H1 (cell line): ENCODE measurements around the gene ZBED4. TPM values are rescaled to one million over a fixed set of nuclear protein-coding genes. Genes with fewer than 3 reads are reported as not detected.

Experiments used
- CTCF ChIA-PET: fragments of 300-600 bp; sonication (Branson Sonifier 250); formaldehyde crosslinking; loops from one replicate; lab custom pipeline; 2021; ENCODE audit not compliant: partially characterized antibody; lab: Charles Lee
- POLR2A ChIA-PET: fragments of 300-600 bp; sonication (Branson Sonifier 250); formaldehyde crosslinking; loops from one replicate; lab custom pipeline; 2021; ENCODE audit warnings: inconsistent platforms; ENCODE audit not compliant: partially characterized antibody; lab: Charles Lee
- DNase-seq, 2 experiments: peaks; one replicate each; pipeline versions ENCODE4 v3.0.0 to v3.0.0-alpha.2; 2010 to 2022; ENCODE audit warnings: low spot score in 2 of 2, low read depth in 1 of 2, mixed read lengths in 1 of 2
- FAIRE-seq: peaks from 2 replicates; lab custom pipeline; 2011; peaks lifted over from hg19 to GRCh38; lab: Jason Lieb, UNC
- H2AFZ ChIP-seq: 2 replicates; pipeline ENCODE4 v1.8.1; 2012; ENCODE audit warnings: low read length, inconsistent platforms
- H2AK5ac ChIP-seq: 2 replicates; pipeline ENCODE4 v1.6.1; 2013; ENCODE audit warnings: low read depth, low read length
- H2BK120ac ChIP-seq: replicated peaks from 2 replicates; pipeline ENCODE3; 2013; ENCODE audit warnings: low read depth, low read length, inconsistent platforms
- H2BK12ac ChIP-seq: 2 replicates; pipeline ENCODE4 v1.6.1; 2013; ENCODE audit warnings: low read depth, low read length
- H2BK15ac ChIP-seq: 2 replicates; pipeline ENCODE4 v1.6.1; 2013; ENCODE audit warnings: low read length
- H2BK20ac ChIP-seq: 2 replicates; pipeline ENCODE4 v1.6.1; 2013; ENCODE audit warnings: low read length
- H2BK5ac ChIP-seq: 2 replicates; pipeline ENCODE4 v1.6.1; 2013; ENCODE audit warnings: low read depth, low read length
- H3K14ac ChIP-seq: 2 replicates; pipeline ENCODE4 v1.6.1; 2013; ENCODE audit warnings: inconsistent platforms; ENCODE audit not compliant: insufficient read length
- H3K18ac ChIP-seq: 2 replicates; pipeline ENCODE4 v1.6.1; 2013; ENCODE audit warnings: low read length; ENCODE audit errors: extremely low read depth
- H3K23ac ChIP-seq: 2 replicates; pipeline ENCODE4 v1.6.1; 2013; ENCODE audit warnings: inconsistent platforms; ENCODE audit not compliant: insufficient read length
- H3K23me2 ChIP-seq: 2 replicates; pipeline ENCODE4 v1.6.1; 2013; ENCODE audit warnings: low read depth, low read length
- H3K27ac ChIP-seq: 2 replicates; pipeline ENCODE4 v1.6.1; 2011; ENCODE audit warnings: low read depth, low read length, inconsistent platforms
- H3K27me3 ChIP-seq, 4 experiments: replicated peaks in 1 of 4; 1 replicate in 1 of 4; 2 replicates in 3 of 4; pipeline versions ENCODE4 v1.6.1 to v1.8.1; 2011 to 2013; ENCODE audit warnings: low read length in 3 of 4, mild to moderate bottlenecking in 3 of 4, inconsistent platforms in 2 of 4, mixed read lengths in 2 of 4, moderate library complexity in 1 of 4; ENCODE audit not compliant: control insufficient read depth in 3 of 4, insufficient read depth in 3 of 4; ENCODE audit errors: extremely low read depth in 1 of 4
- H3K36me3 ChIP-seq, 4 experiments: 2 replicates each; pipeline versions ENCODE4 v1.6.1 to v1.8.1; 2011 to 2013; ENCODE audit warnings: mild to moderate bottlenecking in 4 of 4, low read length in 3 of 4, moderate library complexity in 2 of 4, control low read depth in 1 of 4, inconsistent platforms in 1 of 4; ENCODE audit not compliant: insufficient read depth in 4 of 4, control insufficient read depth in 2 of 4
- H3K4ac ChIP-seq: replicated peaks from 2 replicates; pipeline ENCODE3; 2013; ENCODE audit warnings: low read length, low read depth, mixed read lengths, inconsistent platforms; ENCODE audit not compliant: insufficient read length
- H3K4me1 ChIP-seq, 4 experiments: replicated peaks in 1 of 4; 1 replicate in 1 of 4; 2 replicates in 3 of 4; pipeline versions ENCODE4 v1.6.1 to v1.8.1; 2011 to 2013; ENCODE audit warnings: low read length in 3 of 4, inconsistent platforms in 2 of 4, mixed read lengths in 1 of 4; ENCODE audit not compliant: insufficient read depth in 4 of 4, control insufficient read depth in 3 of 4
- H3K4me2 ChIP-seq, 2 experiments: 2 replicates each; pipeline versions ENCODE4 v1.6.1 to v1.8.1; 2011 to 2013; ENCODE audit warnings: low read depth in 2 of 2, low read length in 2 of 2, control low read depth in 1 of 2, inconsistent platforms in 1 of 2, mild to moderate bottlenecking in 1 of 2; ENCODE audit not compliant: insufficient read depth in 1 of 2
- H3K4me3 ChIP-seq, 4 experiments: fragments of 200-600, 300-600 bp in 1 of 4; sonication (generic), shearing (Covaris generic), sonication (Bioruptor Twin) in 1 of 4; 2 replicates each; pipeline versions ENCODE4 v1.5.1 to v1.8.1; 2011 to 2016; ENCODE audit warnings: low read length in 4 of 4, low read depth in 3 of 4, control low read depth in 2 of 4, inconsistent platforms in 2 of 4, mild to moderate bottlenecking in 2 of 4, mixed read lengths in 1 of 4, moderate library complexity in 1 of 4; ENCODE audit not compliant: insufficient read depth in 2 of 4; ENCODE audit errors: extremely low read depth in 1 of 4
- H3K56ac ChIP-seq: replicated peaks from 2 replicates; pipeline ENCODE3; 2013; ENCODE audit warnings: low read depth, mild to moderate bottlenecking, mixed read lengths, low read length, inconsistent platforms; ENCODE audit not compliant: insufficient read length
- H3K79me1 ChIP-seq: 2 replicates; pipeline ENCODE4 v1.6.1; 2013; ENCODE audit warnings: low read depth, low read length, control low read depth
- H3K79me2 ChIP-seq, 2 experiments: 2 replicates each; pipeline versions ENCODE4 v1.6.1 to v1.8.1; 2012 to 2013; ENCODE audit warnings: low read length in 2 of 2, mild to moderate bottlenecking in 2 of 2, inconsistent platforms in 1 of 2; ENCODE audit not compliant: insufficient read depth in 2 of 2, control insufficient read depth in 1 of 2
- H3K9ac ChIP-seq, 4 experiments: replicated peaks in 1 of 4; 1 replicate in 1 of 4; 2 replicates in 3 of 4; pipeline versions ENCODE4 v1.6.1 to v1.8.1; 2011 to 2013; ENCODE audit warnings: low read depth in 3 of 4, low read length in 3 of 4, control low read depth in 2 of 4, mild to moderate bottlenecking in 2 of 4, moderate library complexity in 2 of 4, inconsistent platforms in 1 of 4; ENCODE audit errors: extremely low read depth in 1 of 4
- H3K9me3 ChIP-seq, 2 experiments: 2 replicates each; pipeline versions ENCODE4 v1.6.1 to v1.8.1; 2012 to 2013; ENCODE audit warnings: mild to moderate bottlenecking in 2 of 2, moderate library complexity in 2 of 2, control low read depth in 1 of 2, inconsistent platforms in 1 of 2, low read depth in 1 of 2, low read length in 1 of 2, mixed read lengths in 1 of 2; ENCODE audit not compliant: insufficient read depth in 2 of 2
- H4K20me1 ChIP-seq, 2 experiments: replicated peaks in 1 of 2; 2 replicates each; pipeline versions ENCODE3 to v1.8.1; 2011 to 2013; ENCODE audit warnings: inconsistent platforms in 2 of 2, low read length in 2 of 2, mild to moderate bottlenecking in 1 of 2; ENCODE audit not compliant: insufficient read depth in 2 of 2, control insufficient read depth in 1 of 2
- H4K5ac ChIP-seq: 2 replicates; pipeline ENCODE4 v1.6.1; 2013; ENCODE audit warnings: low read length, low read depth, mixed read lengths, inconsistent platforms; ENCODE audit not compliant: insufficient read length
- H4K8ac ChIP-seq: 2 replicates; pipeline ENCODE4 v1.8.0; 2013; ENCODE audit warnings: mild to moderate bottlenecking, moderate library complexity, low read length, inconsistent platforms; ENCODE audit not compliant: insufficient read depth; ENCODE audit errors: extremely low read depth
- H4K91ac ChIP-seq: replicated peaks from 2 replicates; pipeline ENCODE3; 2013; ENCODE audit warnings: low read length, mixed read lengths, inconsistent platforms; ENCODE audit not compliant: insufficient read length
- CBX5 ChIP-seq: fragments of 300-800, 300-1000 bp; sonication (generic); IDR thresholded peaks from 2 replicates; pipeline ENCODE4 v1.7.1; 2016; ENCODE audit warnings: antibody characterized with exemption, low read length, low read depth
- EGR1 ChIP-seq: IDR thresholded peaks from 2 replicates; pipeline ENCODE4 v1.6.1; 2011; ENCODE audit warnings: low read depth, low read length, borderline replicate concordance
- EZH2 ChIP-seq: fragments of 200-600 bp; sonication (generic); IDR thresholded peaks from 2 replicates; pipeline ENCODE4 v1.7.1; 2012; ENCODE audit warnings: low read depth, mild to moderate bottlenecking, moderate library complexity, low read length, inconsistent platforms; ENCODE audit not compliant: severe bottlenecking
- HDAC6 ChIP-seq: IDR thresholded peaks from one replicate; pipeline ENCODE4 v1.7.1; 2012; ENCODE audit warnings: low read depth, mild to moderate bottlenecking, inconsistent platforms, low read length, moderate library complexity
- KDM4A ChIP-seq: IDR thresholded peaks from one replicate; pipeline ENCODE4 v1.7.1; 2012; ENCODE audit warnings: low read depth, mild to moderate bottlenecking, moderate library complexity, low read length, inconsistent platforms; ENCODE audit not compliant: severe bottlenecking
- KDM5A ChIP-seq: fragments of 200-600 bp; IDR thresholded peaks from 2 replicates; pipeline ENCODE4 v1.7.1; 2012; ENCODE audit warnings: mild to moderate bottlenecking, low read length, inconsistent platforms, mixed read lengths
- RBBP5 ChIP-seq: IDR thresholded peaks from 2 replicates; pipeline ENCODE4 v1.7.1; 2012; ENCODE audit warnings: low read depth, mild to moderate bottlenecking, inconsistent platforms, low read length, moderate library complexity, borderline replicate concordance
- RNF2 ChIP-seq: fragments of 200-900, 300-1000 bp; sonication (generic); IDR thresholded peaks from 2 replicates; pipeline ENCODE4 v1.7.1; 2016; ENCODE audit warnings: borderline replicate concordance, low read depth, mild to moderate bottlenecking, antibody characterized with exemption, low read length; ENCODE audit not compliant: poor library complexity, severe bottlenecking; ENCODE audit errors: missing control alignments
- SP4 ChIP-seq: IDR thresholded peaks from 2 replicates; pipeline ENCODE4 v1.6.1; 2012; ENCODE audit warnings: low read length, inconsistent platforms
- SUZ12 ChIP-seq: fragments of 200-600 bp; sonication (generic); IDR thresholded peaks from 2 replicates; pipeline ENCODE4 v1.6.1; 2012; ENCODE audit warnings: mild to moderate bottlenecking, inconsistent platforms, low read length, moderate library complexity, mixed read lengths
- WGBS, 2 experiments: shearing (Covaris generic) in 1 of 2; methylation state at CpG; one replicate each; pipeline versions ENCODE4 v1.1.6 to v1.1.7; 2013 to 2015; ENCODE audit warnings: low lambda C conversion rate in 2 of 2, mixed read lengths in 2 of 2, inconsistent platforms in 1 of 2, low coverage in 1 of 2, missing lambda C conversion rate in 1 of 2; ENCODE audit not compliant: insufficient replicate concordance in 2 of 2, insufficient coverage in 1 of 2, insufficient read length in 1 of 2; ENCODE audit errors: extremely low coverage in 1 of 2, missing lambda C conversion rate in 1 of 2; 5-methylcytosine and 5-hydroxymethylcytosine counted together
- polyA plus RNA-seq, 7 experiments: library from polyadenylated mRNA; depleted of rRNA in 3 of 7; stranded (reverse) in 5 of 7; unstranded in 2 of 7; fragments of >200 nt in 5 of 7; fragments of 200-250 nt in 2 of 7; gene quantifications; 1 replicate in 5 of 7; 2 replicates in 1 of 7; 4 replicates in 1 of 7; pipeline versions ENCODE4 v1.2.1 to v1.2.3, GENCODE V29; 2011 to 2013; ENCODE audit warnings: missing spikeins in 2 of 7, mixed read lengths in 2 of 7
- total RNA-seq: library from RNA; stranded (reverse); fragmentation: NEBNext Ultra II Directional; extraction: Animal tissue kit (Norgen Biotek cat#: 25700); gene quantifications from 2 replicates; pipeline ENCODE4 v1.2.1, GENCODE V29; 2021

Gene ZBED4
- total and polyA plus RNA-seq, 2 of the 8 experiments (the other 6 are each of a cell fraction or from before 2014, with no cell fraction given): 11.0 to 28.3 TPM

GRCh38 chr22:49849161-49850020, 4.3 kb upstream of the ZBED4 start:
- Histone ChIP-seq H3K9me3 (no peaks in the 10 kb centered on the region), H2BK12ac (no peak overlapping the region), H3K36me3 (peaks cover 0 to 16% (median 0%) of the 10 kb centered on the region in 4 experiments; a peak in 1 of 8 replicates), H3K9ac (no peak overlapping the region), H3K4me2 (peak overlapping the region; percentile 62 to 94), H3K23ac (no peak overlapping the region), H3K79me1 (no peaks in the 10 kb centered on the region), H3K27me3 (peaks cover 46 to 77% (median 66%) of the 10 kb centered on the region in 4 experiments), H4K20me1 (peaks cover 2 to 8% of the 10 kb centered on the region in 2 experiments), H3K4me3 (peak overlapping the region; percentile 27 to 67 (median 32)), H3K27ac (no peak overlapping the region), H3K4me1 (peaks cover 0 to 6% (median 2%) of the 10 kb centered on the region in 4 experiments; a peak in 4 of 7 replicates), H3K14ac (no peak overlapping the region), H4K91ac (no peak overlapping the region), H2BK120ac (no peak overlapping the region), H2BK5ac (no peak overlapping the region), H3K4ac (no peak overlapping the region), H4K8ac (peak overlapping the region; percentile 11), H2AFZ (no peak overlapping the region), H3K23me2 (peaks cover 20% of the 10 kb centered on the region), H2BK20ac (no peak overlapping the region), H4K5ac (no peak overlapping the region), H3K79me2 (peaks cover 0 to 2% of the 10 kb centered on the region in 2 experiments; a peak in 2 of 4 replicates), H3K56ac (no peak overlapping the region), H3K18ac (no peak overlapping the region), H2AK5ac (no peak overlapping the region), H2BK15ac (no peak overlapping the region)
- WGBS, 2 experiments: 8% methylated on average over 39 of the region's 89 CpGs; no CpG with 5 or more reads in 1 of the 2 experiments
- no peak for TF ChIP-seq HDAC6
- TF ChIP-seq SP4: no peak
- peak; percentile 90 for TF ChIP-seq EZH2
- TF ChIP-seq KDM4A: no peak
- TF ChIP-seq CBX5: no peak
- no peak for TF ChIP-seq KDM5A
- TF ChIP-seq RBBP5: no peak
- no peak for TF ChIP-seq EGR1
- TF ChIP-seq SUZ12: peak; percentile 94
- TF ChIP-seq RNF2: peak; percentile 61
- CTCF ChIA-PET: no interaction called here
- DNase-seq (no peak), FAIRE-seq (no peak)
- POLR2A ChIA-PET: no interaction called here
